HCT116 (cell line): ENCODE data around the gene SLC12A7. TPM values are rescaled to one million over a fixed set of nuclear protein-coding genes. Genes with fewer than 3 reads are reported as not detected.

Experiments
- ATAC-seq: fragments of 200-7000 bp; cut with Tn5 transposase; 2 replicates; pipeline ENCODE4 v1.9.1; 2020; ENCODE audit warnings: mild to moderate bottlenecking, moderate library complexity
- BruUV-seq: library from RNA; stranded (reverse); fragments of 400-500 nt; replicated peaks from 2 replicates; lab custom pipeline; 2021; lab: Mats Ljungman, UMichigan
- CTCF ChIA-PET: fragments of 300-600 bp; sonication (Branson Sonifier 250); formaldehyde crosslinking; loops from one replicate; lab custom pipeline; 2021; ENCODE audit warnings: antibody characterized with exemption; lab: Charles Lee
- POLR2A ChIA-PET: fragments of 300-600, 350-600 bp; sonication (Branson Sonifier 250); formaldehyde crosslinking; loops from one replicate; lab custom pipeline; 2021; ENCODE audit warnings: antibody characterized with exemption; lab: Charles Lee
- RAD21 ChIA-PET, 2 experiments: fragments of 300-600 bp; sonication (Branson Sonifier 250); formaldehyde crosslinking; loops; one replicate each; lab custom pipeline; 2023; ENCODE audit warnings: low total read pairs in 2 of 2; ENCODE audit not compliant: uncharacterized antibody in 2 of 2, unreplicated experiment in 2 of 2, low non-redundant PET in 1 of 2; lab: Charles Lee
- DNase-seq: peaks from one replicate; pipeline ENCODE4 v3.0.0-alpha.2; 2010; ENCODE audit warnings: low read depth, low spot score
- H2AFZ ChIP-seq: fragments of 200-600 bp; shearing (Covaris generic), sonication (generic); 2 replicates; pipeline ENCODE4 v1.6.1; 2017; ENCODE audit warnings: low read depth, mixed run types, mixed read lengths, antibody characterized with exemption, low read length; ENCODE audit not compliant: poor library complexity, severe bottlenecking
- H3K27ac ChIP-seq: 2 replicates; pipeline ENCODE4 v1.5.1; 2012; ENCODE audit warnings: low read depth, low read length
- H3K27me3 ChIP-seq: fragments of 200-600 bp; sonication (generic); 2 replicates; pipeline ENCODE4 v1.6.1; 2016; ENCODE audit warnings: mixed run types, low read length, mixed read lengths; ENCODE audit not compliant: insufficient read depth
- H3K36me3 ChIP-seq, 2 experiments: fragments of 200-500 bp in 1 of 2; fragments of 200-600 bp in 1 of 2; sonication (Bioruptor generic) in 1 of 2; sonication (generic) in 1 of 2; 2 replicates each; pipeline versions ENCODE4 v1.5.1 to v1.6.1; 2014 to 2016; ENCODE audit warnings: low read length in 2 of 2, inconsistent platforms in 1 of 2, mixed read lengths in 1 of 2, mixed run types in 1 of 2; ENCODE audit not compliant: insufficient read depth in 2 of 2, control insufficient read depth in 1 of 2
- H3K4me1 ChIP-seq, 2 experiments: fragments of 200-600 bp in 1 of 2; sonication (generic) in 1 of 2; 2 replicates each; pipeline versions ENCODE4 v1.5.1 to v1.6.1; 2012 to 2017; ENCODE audit warnings: low read length in 2 of 2, inconsistent platforms in 1 of 2, mild to moderate bottlenecking in 1 of 2, mixed read lengths in 1 of 2, mixed run types in 1 of 2, moderate library complexity in 1 of 2; ENCODE audit not compliant: insufficient read depth in 2 of 2, control insufficient read depth in 1 of 2
- H3K4me2 ChIP-seq: fragments of 200-600 bp; sonication (generic); 2 replicates; pipeline ENCODE4 v1.6.1; 2017; ENCODE audit warnings: mixed run types, low read length, mixed read lengths
- H3K4me3 ChIP-seq, 2 experiments: fragments of 200-600 bp in 1 of 2; sonication (generic) in 1 of 2; replicated peaks in 1 of 2; 2 replicates each; pipeline ENCODE4 v1.5.1; 2011 to 2016; ENCODE audit warnings: low read length in 2 of 2, control low read depth in 1 of 2, low read depth in 1 of 2, mild to moderate bottlenecking in 1 of 2, mixed read lengths in 1 of 2, mixed run types in 1 of 2
- H3K79me2 ChIP-seq: fragments of 200-600 bp; sonication (generic); 2 replicates; pipeline ENCODE4 v1.6.1; 2017; ENCODE audit warnings: mild to moderate bottlenecking, mixed run types, low read length, moderate library complexity, mixed read lengths; ENCODE audit not compliant: insufficient read depth
- H3K9ac ChIP-seq: fragments of 200-600 bp; sonication (generic); 2 replicates; pipeline ENCODE4 v1.6.1; 2016; ENCODE audit warnings: low read length, mixed read lengths
- H3K9me2 ChIP-seq: fragments of 200-600 bp; sonication (generic), shearing (Covaris generic); 2 replicates; pipeline ENCODE4 v1.6.1; 2017; ENCODE audit warnings: mixed run types, mild to moderate bottlenecking, moderate library complexity; ENCODE audit not compliant: insufficient read depth
- H3K9me3 ChIP-seq, 2 experiments: fragments of 200-500 bp in 1 of 2; fragments of 200-600 bp in 1 of 2; sonication (Bioruptor generic) in 1 of 2; sonication (generic) in 1 of 2; 2 replicates each; pipeline ENCODE4 v1.6.1; 2014 to 2017; ENCODE audit warnings: low read length in 2 of 2, mixed read lengths in 2 of 2, inconsistent platforms in 1 of 2, low read depth in 1 of 2, mild to moderate bottlenecking in 1 of 2, mixed run types in 1 of 2, moderate library complexity in 1 of 2; ENCODE audit not compliant: control insufficient read depth in 1 of 2, insufficient read depth in 1 of 2
- H4K20me1 ChIP-seq: fragments of 200-600 bp; sonication (generic), shearing (Covaris generic); 2 replicates; pipeline ENCODE4 v1.6.1; 2017; ENCODE audit warnings: mixed run types, mild to moderate bottlenecking, moderate library complexity; ENCODE audit not compliant: insufficient read depth
- CBX3 ChIP-seq: IDR thresholded peaks from 2 replicates; pipeline ENCODE4 v1.6.1; 2012; ENCODE audit warnings: low read depth
- CEBPB ChIP-seq: IDR thresholded peaks from 2 replicates; pipeline ENCODE4 v1.6.1; 2012; ENCODE audit warnings: low read depth
- EGR1 ChIP-seq: IDR thresholded peaks from 2 replicates; pipeline ENCODE4 v1.6.1; 2012; ENCODE audit warnings: low read depth
- ELF1 ChIP-seq: IDR thresholded peaks from 2 replicates; pipeline ENCODE4 v1.6.1; 2012; ENCODE audit warnings: low read depth, borderline replicate concordance
- EZH2 ChIP-seq: fragments of 200-600 bp; sonication (generic); IDR thresholded peaks from 2 replicates; pipeline ENCODE4 v1.6.1; 2017; ENCODE audit warnings: antibody characterized with exemption, mixed run types
- FOSL1 ChIP-seq: IDR thresholded peaks from 2 replicates; pipeline ENCODE4 v1.6.1; 2012; ENCODE audit warnings: low read depth
- JUND ChIP-seq: IDR thresholded peaks from 2 replicates; pipeline ENCODE4 v1.6.1; 2012
- POLR2A ChIP-seq: IDR thresholded peaks from 2 replicates; pipeline ENCODE4 v1.7.0; 2011; ENCODE audit warnings: borderline replicate concordance; ENCODE audit not compliant: insufficient read depth, insufficient read length; ENCODE audit errors: extremely low read depth
- POLR2AphosphoS5 ChIP-seq: IDR thresholded peaks from 2 replicates; pipeline ENCODE4 v1.6.1; 2011; ENCODE audit warnings: mild to moderate bottlenecking, low read depth, low read length, moderate library complexity
- RAD21 ChIP-seq: IDR thresholded peaks from 2 replicates; pipeline ENCODE4 v1.6.1; 2012; ENCODE audit warnings: low read depth, mild to moderate bottlenecking
- SIN3A ChIP-seq: IDR thresholded peaks from 2 replicates; pipeline ENCODE4 v1.6.1; 2012; ENCODE audit warnings: low read depth
- SRF ChIP-seq: IDR thresholded peaks from 2 replicates; pipeline ENCODE4 v1.6.1; 2012; ENCODE audit warnings: low read depth
- TCF7L2 ChIP-seq: IDR thresholded peaks from 2 replicates; pipeline ENCODE4 v1.7.0; 2011; ENCODE audit warnings: borderline replicate concordance, inconsistent platforms; ENCODE audit not compliant: insufficient read depth, insufficient read length; ENCODE audit errors: extremely low read depth
- ZFX ChIP-seq: fragments of 450-650 bp; IDR thresholded peaks from 2 replicates; pipeline ENCODE4 v1.6.1; 2017
- intact Hi-C: fragments of 100-400 bp; cut with micrococcal nuclease; formaldehyde crosslinking; loops from 2 replicates; pipeline ENCODE4 v1.10.0; 2022
- total RNA-seq: library from RNA; stranded (reverse); gene quantifications from one replicate; pipeline ENCODE4 v1.2.1, GENCODE V29; 2021; ENCODE audit not compliant: unreplicated experiment
- TF ChIP-seq, protein P1 (sequence below), 3 experiments: fragments of 200-600 bp in 1 of 3; sonication (generic) in 1 of 3; IDR thresholded peaks in 2 of 3; conservative IDR thresholded peaks in 1 of 3; 2 replicates each; pipeline ENCODE4 v1.5.1; 2012 to 2017; ENCODE audit warnings: low read depth in 2 of 3, low read length in 2 of 3, antibody characterized with exemption in 1 of 3, borderline replicate concordance in 1 of 3, control low read depth in 1 of 3, mild to moderate bottlenecking in 1 of 3, mixed read lengths in 1 of 3, mixed run types in 1 of 3, moderate library complexity in 1 of 3; ENCODE audit not compliant: insufficient read depth in 1 of 3
- TF ChIP-seq, protein P2 (sequence below): IDR thresholded peaks from 2 replicates; pipeline ENCODE4 v1.6.1; 2012; ENCODE audit warnings: low read depth
- TF ChIP-seq, protein P3 (sequence below): IDR thresholded peaks from 2 replicates; pipeline ENCODE4 v1.6.1; 2012

Gene SLC12A7
- total RNA-seq, 1 experiment from 2014 or later: 29.6 TPM

DNA sequence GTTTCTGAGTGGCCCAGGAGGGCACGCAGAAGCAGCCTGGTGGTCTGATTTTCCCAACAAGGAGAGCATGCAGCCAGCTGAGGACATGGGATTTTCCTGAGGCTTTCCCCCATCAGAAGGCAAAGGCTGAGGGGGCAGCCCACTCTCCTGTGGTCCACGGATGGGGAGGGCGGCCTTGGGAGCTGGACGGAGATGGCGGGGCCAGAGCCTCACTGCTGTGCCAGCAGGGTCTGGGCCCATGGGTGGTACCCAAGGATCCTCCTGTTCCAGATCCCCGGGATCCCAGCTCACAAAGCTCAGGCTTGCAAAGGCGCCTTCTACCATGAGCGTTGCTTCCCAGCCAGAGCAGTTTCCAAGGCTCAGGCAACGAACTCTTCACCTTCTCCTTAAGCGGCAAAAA is 39.0 kb upstream of the SLC12A7 start:
- H3K27me3 ChIP-seq: no peaks in the 10 kb centered on the region
- H3K4me3 ChIP-seq: no peak overlapping the region
- no peaks in the 10 kb centered on the region for H3K36me3 ChIP-seq
- H3K4me1 ChIP-seq: peaks cover 0 to 5% of the 10 kb centered on the region in 2 experiments; a peak in 2 of 4 replicates
- H3K27ac ChIP-seq: no peak overlapping the region
- ChIA-PET POLR2A (no interaction called here), RAD21 (no interaction called here), CTCF (no interaction called here)
- BruUV-seq: no TSS peak
- no peaks in the 10 kb centered on the region for H3K9me3 ChIP-seq
- no peak overlapping the region for H3K9ac ChIP-seq
- H3K9me2 ChIP-seq: no peaks in the 10 kb centered on the region
- TF ChIP-seq TCF7L2: no peak
- TF ChIP-seq, protein P1, sequence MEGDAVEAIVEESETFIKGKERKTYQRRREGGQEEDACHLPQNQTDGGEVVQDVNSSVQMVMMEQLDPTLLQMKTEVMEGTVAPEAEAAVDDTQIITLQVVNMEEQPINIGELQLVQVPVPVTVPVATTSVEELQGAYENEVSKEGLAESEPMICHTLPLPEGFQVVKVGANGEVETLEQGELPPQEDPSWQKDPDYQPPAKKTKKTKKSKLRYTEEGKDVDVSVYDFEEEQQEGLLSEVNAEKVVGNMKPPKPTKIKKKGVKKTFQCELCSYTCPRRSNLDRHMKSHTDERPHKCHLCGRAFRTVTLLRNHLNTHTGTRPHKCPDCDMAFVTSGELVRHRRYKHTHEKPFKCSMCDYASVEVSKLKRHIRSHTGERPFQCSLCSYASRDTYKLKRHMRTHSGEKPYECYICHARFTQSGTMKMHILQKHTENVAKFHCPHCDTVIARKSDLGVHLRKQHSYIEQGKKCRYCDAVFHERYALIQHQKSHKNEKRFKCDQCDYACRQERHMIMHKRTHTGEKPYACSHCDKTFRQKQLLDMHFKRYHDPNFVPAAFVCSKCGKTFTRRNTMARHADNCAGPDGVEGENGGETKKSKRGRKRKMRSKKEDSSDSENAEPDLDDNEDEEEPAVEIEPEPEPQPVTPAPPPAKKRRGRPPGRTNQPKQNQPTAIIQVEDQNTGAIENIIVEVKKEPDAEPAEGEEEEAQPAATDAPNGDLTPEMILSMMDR (IDR thresholded peaks at IDR 0.05 in 2 of 3, conservative IDR thresholded peaks at IDR 0.05 in 1 of 3; ENCODE audit: borderline replicate concordance in 1 of 3, insufficient read depth in 1 of 3, low read depth in 2 of 3, low read length in 2 of 3): no peak
- no peak for TF ChIP-seq POLR2AphosphoS5
- TF ChIP-seq ELF1: no peak
- TF ChIP-seq CEBPB: no peak
- intact Hi-C loops: no loop called here
- H4K20me1 ChIP-seq: no peaks in the 10 kb centered on the region
- DNase-seq (no peak), ATAC-seq (no peak)
- H3K4me2 ChIP-seq: no peak overlapping the region
- no peaks in the 10 kb centered on the region for H3K79me2 ChIP-seq
- H2AFZ ChIP-seq: no peak overlapping the region

DNA sequence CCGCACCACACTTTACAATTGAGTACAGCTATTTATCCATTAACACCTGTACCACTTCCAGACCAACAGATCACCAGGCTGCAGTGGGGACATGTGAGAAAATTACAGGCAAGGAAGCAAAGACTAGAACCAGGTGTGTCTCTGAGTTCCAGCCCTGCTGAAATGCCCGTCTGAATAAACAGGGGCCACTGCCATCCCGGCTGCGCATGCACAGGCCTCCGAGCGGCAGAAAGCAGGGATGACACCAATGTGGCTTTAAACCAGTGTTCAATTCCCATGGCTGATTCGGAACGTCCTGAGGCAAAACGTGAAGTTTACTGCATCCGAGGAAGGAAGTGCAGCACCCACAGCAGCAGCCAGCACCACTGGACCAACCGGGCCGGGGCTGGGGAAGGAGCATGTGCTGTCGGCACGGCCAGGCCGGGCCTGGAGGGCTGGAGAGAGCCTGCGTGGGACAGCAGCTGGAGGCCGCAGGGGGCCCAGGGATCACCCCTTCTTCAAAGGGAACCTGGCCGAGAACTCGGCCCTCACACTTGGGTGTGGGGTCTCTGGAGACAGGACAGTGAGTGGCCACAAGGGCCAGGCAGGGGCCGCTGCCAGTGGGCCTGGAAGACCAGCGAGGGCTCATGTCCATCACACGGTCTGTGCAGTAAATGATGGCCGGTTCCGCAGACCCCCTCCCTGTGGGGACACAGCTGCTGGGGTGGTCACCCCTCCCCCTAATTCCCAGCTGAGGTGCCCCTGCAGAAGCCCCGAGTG is 33.0 kb upstream of the SLC12A7 start:
- RAD21 ChIA-PET: no interaction called here
- H3K27ac ChIP-seq: no peak overlapping the region
- no peak overlapping the region for H3K4me3 ChIP-seq
- DNase-seq: no peak
- H3K4me1 ChIP-seq: no peaks in the 10 kb centered on the region; a peak in 1 of 4 replicates
- H2AFZ ChIP-seq: no peak overlapping the region
- H4K20me1 ChIP-seq: no peaks in the 10 kb centered on the region
- no peak overlapping the region for H3K9ac ChIP-seq
- no peak for ATAC-seq
- intact Hi-C loops: no loop called here
- CTCF ChIA-PET: no interaction called here
- POLR2A ChIA-PET: no interaction called here
- no peaks in the 10 kb centered on the region for H3K9me2 ChIP-seq
- no TSS peak for BruUV-seq
- no peaks in the 10 kb centered on the region for H3K79me2 ChIP-seq
- H3K36me3 ChIP-seq: no peaks in the 10 kb centered on the region
- no peaks in the 10 kb centered on the region for H3K9me3 ChIP-seq
- no peaks in the 10 kb centered on the region for H3K27me3 ChIP-seq
- H3K4me2 ChIP-seq: no peak overlapping the region
- no peak for TF ChIP-seq RAD21
- TF ChIP-seq POLR2A: no peak
- TF ChIP-seq, protein P2, sequence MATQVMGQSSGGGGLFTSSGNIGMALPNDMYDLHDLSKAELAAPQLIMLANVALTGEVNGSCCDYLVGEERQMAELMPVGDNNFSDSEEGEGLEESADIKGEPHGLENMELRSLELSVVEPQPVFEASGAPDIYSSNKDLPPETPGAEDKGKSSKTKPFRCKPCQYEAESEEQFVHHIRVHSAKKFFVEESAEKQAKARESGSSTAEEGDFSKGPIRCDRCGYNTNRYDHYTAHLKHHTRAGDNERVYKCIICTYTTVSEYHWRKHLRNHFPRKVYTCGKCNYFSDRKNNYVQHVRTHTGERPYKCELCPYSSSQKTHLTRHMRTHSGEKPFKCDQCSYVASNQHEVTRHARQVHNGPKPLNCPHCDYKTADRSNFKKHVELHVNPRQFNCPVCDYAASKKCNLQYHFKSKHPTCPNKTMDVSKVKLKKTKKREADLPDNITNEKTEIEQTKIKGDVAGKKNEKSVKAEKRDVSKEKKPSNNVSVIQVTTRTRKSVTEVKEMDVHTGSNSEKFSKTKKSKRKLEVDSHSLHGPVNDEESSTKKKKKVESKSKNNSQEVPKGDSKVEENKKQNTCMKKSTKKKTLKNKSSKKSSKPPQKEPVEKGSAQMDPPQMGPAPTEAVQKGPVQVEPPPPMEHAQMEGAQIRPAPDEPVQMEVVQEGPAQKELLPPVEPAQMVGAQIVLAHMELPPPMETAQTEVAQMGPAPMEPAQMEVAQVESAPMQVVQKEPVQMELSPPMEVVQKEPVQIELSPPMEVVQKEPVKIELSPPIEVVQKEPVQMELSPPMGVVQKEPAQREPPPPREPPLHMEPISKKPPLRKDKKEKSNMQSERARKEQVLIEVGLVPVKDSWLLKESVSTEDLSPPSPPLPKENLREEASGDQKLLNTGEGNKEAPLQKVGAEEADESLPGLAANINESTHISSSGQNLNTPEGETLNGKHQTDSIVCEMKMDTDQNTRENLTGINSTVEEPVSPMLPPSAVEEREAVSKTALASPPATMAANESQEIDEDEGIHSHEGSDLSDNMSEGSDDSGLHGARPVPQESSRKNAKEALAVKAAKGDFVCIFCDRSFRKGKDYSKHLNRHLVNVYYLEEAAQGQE: no peak
- no peak for TF ChIP-seq EGR1
- no peak for TF ChIP-seq EZH2
- TF ChIP-seq FOSL1: no peak
- TF ChIP-seq CBX3: no peak
- no peak for TF ChIP-seq POLR2AphosphoS5
- TF ChIP-seq JUND: no peak
- TF ChIP-seq, protein P3, sequence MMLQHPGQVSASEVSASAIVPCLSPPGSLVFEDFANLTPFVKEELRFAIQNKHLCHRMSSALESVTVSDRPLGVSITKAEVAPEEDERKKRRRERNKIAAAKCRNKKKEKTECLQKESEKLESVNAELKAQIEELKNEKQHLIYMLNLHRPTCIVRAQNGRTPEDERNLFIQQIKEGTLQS: no peak
- no peak for TF ChIP-seq ZFX
- TF ChIP-seq SIN3A: no peak
- TF ChIP-seq SRF: no peak
